NCI-H2171 (cell line): Measurements from ENCODE around the gene MYT1.

ENCODE experiments used
- DNase-seq: peaks from one replicate; lab custom pipeline; 2025; lab: John Stamatoyannopoulos, UW

Gene MYT1

GRCh38 chr20:64193058-64193457 lies 28.8 kb downstream of the MYT1 start:
- no peak for DNase-seq

- DNase-seq: no peak
Observed at GRCh38 chr20:64194269-64194668, 30.0 kb downstream of the MYT1 start.

GRCh38 chr20:64196309-64196708 lies 32.1 kb downstream of the MYT1 start:
- DNase-seq: no peak

- DNase-seq: no peak
Observed at GRCh38 chr20:64196847-64197306, 32.6 kb downstream of the MYT1 start.

- DNase-seq: no peak
Observed at GRCh38 chr20:64198347-64198746, 34.1 kb downstream of the MYT1 start.

- no peak for DNase-seq
Observed at GRCh38 chr20:64199395-64199794, 35.1 kb downstream of the MYT1 start.

- DNase-seq: no peak
Observed at GRCh38 chr20:64200740-64201139, 36.5 kb downstream of the MYT1 start.

GRCh38 chr20:64201653-64202052 lies 37.4 kb downstream of the MYT1 start:
- DNase-seq: no peak

GRCh38 chr20:64203037-64203777 lies 39.0 kb downstream of the MYT1 start:
- DNase-seq: no peak

- DNase-seq: no peak
Observed at GRCh38 chr20:64205611-64206026, 41.4 kb downstream of the MYT1 start.

- DNase-seq: no peak
Observed at GRCh38 chr20:64206614-64207013, 42.4 kb downstream of the MYT1 start.

- DNase-seq: no peak
Observed at GRCh38 chr20:64207641-64208590, 43.7 kb downstream of the MYT1 start.

GRCh38 chr20:64209148-64209547 lies 44.9 kb downstream of the MYT1 start:
- DNase-seq: no peak

GRCh38 chr20:64210656-64211369 lies 46.6 kb downstream of the MYT1 start:
- DNase-seq: no peak

- DNase-seq: no peak
Observed at GRCh38 chr20:64211874-64212658, 47.8 kb downstream of the MYT1 start.

GRCh38 chr20:64212755-64213154 lies 48.5 kb downstream of the MYT1 start:
- no peak for DNase-seq

GRCh38 chr20:64214113-64214512 lies 49.9 kb downstream of the MYT1 start:
- DNase-seq: no peak

- DNase-seq: no peak
Observed at GRCh38 chr20:64214952-64215351, 50.7 kb downstream of the MYT1 start.

GRCh38 chr20:64216036-64216435 lies 51.8 kb downstream of the MYT1 start:
- no peak for DNase-seq

- no peak for DNase-seq
Observed at GRCh38 chr20:64216910-64217309, 52.7 kb downstream of the MYT1 start.

- DNase-seq: no peak
Observed at GRCh38 chr20:64217539-64218221, 53.4 kb downstream of the MYT1 start.
